Body of pancreas (tissue), 4 donors: ENCODE results near the gene LTBP1. TPM values are rescaled to one million over a fixed set of nuclear protein-coding genes. Genes with fewer than 3 reads are reported as not detected.

Source experiments
- ATAC-seq: fragments of 150-250 bp; one replicate; pipeline ENCODE4 v1.9.1; 2016
- DNase-seq, 4 donors: peaks; one replicate each; pipeline ENCODE4 v3.0.0-alpha.2; 2019
- H3K27ac ChIP-seq, 4 donors: fragments of 200-600 bp; sonication (generic); 1 replicate in 3 of 4; 2 replicates in 1 of 4; pipeline versions ENCODE4 v1.5.1 to v1.6.1; 2016 to 2019; ENCODE audit warnings: mild to moderate bottlenecking in 1 of 4, mixed read lengths in 1 of 4, moderate library complexity in 1 of 4
- H3K27me3 ChIP-seq, 2 donors: fragments of 200-600 bp; sonication (generic); one replicate each; pipeline ENCODE4 v1.6.0; 2016; ENCODE audit warnings: mild to moderate bottlenecking in 1 of 2
- H3K36me3 ChIP-seq, 2 donors: fragments of 200-600 bp; sonication (generic); replicated peaks in 1 of 2; 2 replicates each; pipeline ENCODE4 v1.5.1; 2016; ENCODE audit warnings: low read depth in 2 of 2; ENCODE audit not compliant: insufficient read depth in 1 of 2
- H3K4me1 ChIP-seq: fragments of 200-600 bp; sonication (generic); one replicate; pipeline ENCODE4 v1.6.0; 2016
- H3K4me3 ChIP-seq, 2 donors: fragments of 200-600 bp; sonication (generic); 1 replicate in 1 of 2; 2 replicates in 1 of 2; pipeline ENCODE4 v1.5.1; 2016 to 2019
- H3K9me3 ChIP-seq, 3 donors: fragments of 200-600 bp; sonication (generic); 1 replicate in 2 of 3; 2 replicates in 1 of 3; pipeline ENCODE4 v1.5.1; 2016
- POLR2A ChIP-seq, 3 donors: fragments of 450-650 bp; IDR thresholded peaks; one replicate each; pipeline ENCODE4 v1.6.1; 2016; ENCODE audit warnings: antibody characterized with exemption in 3 of 3, mild to moderate bottlenecking in 2 of 3
- WGBS, 2 donors: methylation state at CpG; one replicate each; pipeline ENCODE4 v1.1.5; 2017; 5-methylcytosine and 5-hydroxymethylcytosine counted together
- intact Hi-C: fragments of 100-400 bp; cut with DNase I; formaldehyde crosslinking; loops from one replicate; pipeline ENCODE4 v1.15.1; 2023
- total RNA-seq, 2 donors: library from RNA; depleted of rRNA; stranded (reverse); fragments of >200 nt; gene quantifications; one replicate each; pipeline ENCODE4 v1.1.0, GENCODE V29; 2016
- TF ChIP-seq, protein P1 (sequence below), 7 experiments: fragments of 450-650 bp in 4 of 7; fragments of 200-600 bp in 3 of 7; sonication (generic) in 3 of 7; IDR thresholded peaks; one replicate each; pipeline ENCODE4 v1.5.1; 2016 to 2019; ENCODE audit warnings: antibody characterized with exemption in 7 of 7

Gene LTBP1
- total RNA-seq, 2 donors from 2014 or later = 8.8 to 10.2 TPM

DNA sequence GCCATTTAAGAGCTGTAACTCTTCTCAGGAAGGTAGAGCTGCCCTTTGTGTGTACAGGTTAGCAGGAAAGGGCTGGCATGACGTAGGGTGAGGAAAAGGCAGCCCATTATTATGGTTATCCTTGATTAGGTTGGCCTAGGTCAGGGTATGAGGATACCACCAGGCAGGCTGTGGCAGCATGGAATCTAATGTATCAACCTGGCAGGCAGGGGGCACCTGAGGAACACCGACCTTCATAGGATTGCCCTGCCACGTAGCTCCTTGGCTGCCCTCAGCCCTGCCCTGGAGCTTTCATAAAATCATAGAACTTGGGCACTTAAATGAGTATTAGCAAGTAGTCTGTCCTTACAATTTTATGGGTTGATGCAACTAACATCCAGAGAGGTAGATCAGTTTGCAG lies 261.6 kb downstream of the LTBP1 start:
- no peak overlapping the region for H3K27ac ChIP-seq
- no peaks in the 10 kb centered on the region for H3K9me3 ChIP-seq
- DNase-seq (no peak), ATAC-seq (no peak)
- H3K27me3 ChIP-seq = no peaks in the 10 kb centered on the region
- 80 to 87% methylated on average over 3 of the region's 3 CpGs for WGBS, 2 donors
- no peaks in the 10 kb centered on the region for H3K4me1 ChIP-seq
- intact Hi-C loops = no loop called here
- TF ChIP-seq POLR2A (IDR thresholded peaks at IDR 0.05) = no peak
- TF ChIP-seq, protein P1, sequence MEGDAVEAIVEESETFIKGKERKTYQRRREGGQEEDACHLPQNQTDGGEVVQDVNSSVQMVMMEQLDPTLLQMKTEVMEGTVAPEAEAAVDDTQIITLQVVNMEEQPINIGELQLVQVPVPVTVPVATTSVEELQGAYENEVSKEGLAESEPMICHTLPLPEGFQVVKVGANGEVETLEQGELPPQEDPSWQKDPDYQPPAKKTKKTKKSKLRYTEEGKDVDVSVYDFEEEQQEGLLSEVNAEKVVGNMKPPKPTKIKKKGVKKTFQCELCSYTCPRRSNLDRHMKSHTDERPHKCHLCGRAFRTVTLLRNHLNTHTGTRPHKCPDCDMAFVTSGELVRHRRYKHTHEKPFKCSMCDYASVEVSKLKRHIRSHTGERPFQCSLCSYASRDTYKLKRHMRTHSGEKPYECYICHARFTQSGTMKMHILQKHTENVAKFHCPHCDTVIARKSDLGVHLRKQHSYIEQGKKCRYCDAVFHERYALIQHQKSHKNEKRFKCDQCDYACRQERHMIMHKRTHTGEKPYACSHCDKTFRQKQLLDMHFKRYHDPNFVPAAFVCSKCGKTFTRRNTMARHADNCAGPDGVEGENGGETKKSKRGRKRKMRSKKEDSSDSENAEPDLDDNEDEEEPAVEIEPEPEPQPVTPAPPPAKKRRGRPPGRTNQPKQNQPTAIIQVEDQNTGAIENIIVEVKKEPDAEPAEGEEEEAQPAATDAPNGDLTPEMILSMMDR (IDR thresholded peaks at IDR 0.05) = no peak
- no peak overlapping the region for H3K4me3 ChIP-seq
- H3K36me3 ChIP-seq = no peaks in the 10 kb centered on the region

DNA sequence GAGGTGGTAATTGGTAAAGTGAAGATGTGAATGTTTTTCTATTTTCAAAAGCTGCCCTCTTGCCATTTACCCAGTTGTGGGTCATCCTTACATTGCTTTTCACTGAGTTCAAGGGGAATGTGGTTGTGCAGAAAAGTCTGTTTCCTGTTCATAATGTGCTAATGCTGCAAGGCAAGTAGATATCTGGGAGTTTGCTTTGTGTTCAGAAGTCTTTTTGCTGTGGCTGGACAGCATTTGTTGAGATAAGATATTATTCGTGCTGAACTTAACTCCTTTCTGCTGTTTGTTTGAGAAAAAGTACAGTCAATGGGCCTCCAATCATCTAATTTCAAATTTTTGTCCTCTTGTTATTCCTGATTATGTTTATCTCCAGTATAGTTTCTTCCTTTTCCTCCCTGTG lies 263.2 kb downstream of the LTBP1 start:
- TF ChIP-seq POLR2A (IDR thresholded peaks at IDR 0.05) = no peak
- TF ChIP-seq, protein P1 (IDR thresholded peaks at IDR 0.05) = no peak
- Histone ChIP-seq H3K27me3 (no peaks in the 10 kb centered on the region), H3K27ac (no peak overlapping the region), H3K36me3 (no peaks in the 10 kb centered on the region), H3K4me3 (no peak overlapping the region), H3K4me1 (no peaks in the 10 kb centered on the region), H3K9me3 (no peaks in the 10 kb centered on the region)
- intact Hi-C loops = no loop called here
- ATAC-seq = no peak
- 23 to 32% methylated on average over 1 of the region's 1 CpG for WGBS, 2 donors
- DNase-seq = no peak

DNA sequence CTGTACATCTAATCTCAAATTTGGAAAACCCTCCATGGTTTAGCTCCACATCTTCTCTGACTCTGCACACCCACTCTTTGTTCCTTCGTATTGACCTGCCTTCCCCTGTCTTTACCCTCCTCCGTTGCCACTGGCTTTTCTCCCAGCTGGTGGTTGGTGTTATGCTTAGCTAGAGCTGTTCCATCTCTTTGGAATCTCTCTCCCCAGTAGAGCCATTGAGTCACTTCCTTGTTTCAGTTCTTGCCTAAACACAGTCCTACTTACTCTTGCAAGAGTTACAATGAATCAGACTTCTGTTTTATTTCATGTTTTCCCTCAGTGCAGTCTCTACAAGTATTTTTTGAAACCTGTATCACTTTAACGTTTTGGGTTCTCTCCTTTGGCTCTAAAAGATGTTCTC lies 263.9 kb downstream of the LTBP1 start:
- DNase-seq = peak in 1 of 4 donors; percentile 25
- no peaks in the 10 kb centered on the region for H3K27me3 ChIP-seq
- TF ChIP-seq, protein P1 (IDR thresholded peaks at IDR 0.05) = no peak
- no peak for TF ChIP-seq POLR2A (IDR thresholded peaks at IDR 0.05)
- no peak overlapping the region for H3K4me3 ChIP-seq
- H3K9me3 ChIP-seq = no peaks in the 10 kb centered on the region
- peak; percentile 39 for ATAC-seq
- WGBS, 2 donors = 52 to 62% methylated on average over 3 of the region's 3 CpGs
- intact Hi-C loops = no loop called here
- H3K36me3 ChIP-seq = no peaks in the 10 kb centered on the region
- H3K4me1 ChIP-seq = no peaks in the 10 kb centered on the region
- H3K27ac ChIP-seq = no peak overlapping the region

DNA sequence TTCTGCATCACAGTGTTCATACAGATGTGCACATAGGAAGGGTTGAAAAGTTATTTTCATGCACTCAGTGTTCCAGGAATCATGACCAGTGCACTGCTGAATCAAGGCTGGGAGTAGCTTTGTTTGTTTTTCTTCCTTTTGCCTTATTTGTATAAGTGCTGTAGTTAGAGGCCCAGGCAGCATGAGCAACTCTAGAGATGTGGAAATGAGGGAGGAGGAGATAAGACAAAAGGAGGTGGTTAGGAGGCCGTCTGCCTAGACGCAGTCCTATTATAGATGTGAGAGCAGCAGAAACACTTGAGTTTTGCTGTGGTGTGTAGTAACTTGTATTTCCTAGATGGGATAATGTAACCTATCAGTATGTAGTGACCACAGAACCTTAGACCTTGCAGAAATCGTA lies 265.4 kb downstream of the LTBP1 start:
- no peak overlapping the region for H3K27ac ChIP-seq
- DNase-seq = no peak
- TF ChIP-seq, protein P1 (IDR thresholded peaks at IDR 0.05) = no peak
- no peak for TF ChIP-seq POLR2A (IDR thresholded peaks at IDR 0.05)
- no peak for ATAC-seq
- intact Hi-C loops = no loop called here
- no peaks in the 10 kb centered on the region for H3K36me3 ChIP-seq
- no peaks in the 10 kb centered on the region for H3K9me3 ChIP-seq
- peaks cover 8% of the 10 kb centered on the region for H3K4me1 ChIP-seq
- H3K4me3 ChIP-seq = no peak overlapping the region
- H3K27me3 ChIP-seq = no peaks in the 10 kb centered on the region
- WGBS, 2 donors = 76 to 77% methylated on average over 3 of the region's 3 CpGs

DNA sequence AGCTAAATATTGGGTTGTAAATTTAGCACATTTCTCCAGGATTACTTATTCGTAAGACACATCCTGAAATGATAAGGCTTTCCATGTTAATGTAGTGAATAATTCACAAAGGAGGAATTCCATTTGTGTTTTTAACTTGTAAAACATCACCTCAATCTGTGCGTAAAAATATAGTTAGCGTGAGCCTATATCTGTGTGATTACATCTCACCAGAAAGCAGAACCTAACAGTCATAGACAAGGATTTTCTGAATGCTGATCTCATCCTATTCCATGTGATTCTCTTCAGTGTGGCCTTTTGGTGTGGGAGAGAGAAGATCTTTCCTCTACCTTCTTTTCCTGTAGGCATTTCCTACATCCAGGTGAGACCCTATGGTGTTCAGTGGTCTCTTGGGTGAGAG lies 266.5 kb downstream of the LTBP1 start:
- H3K4me1 ChIP-seq = peaks cover 12% of the 10 kb centered on the region
- no peaks in the 10 kb centered on the region for H3K36me3 ChIP-seq
- DNase-seq = no peak
- no peaks in the 10 kb centered on the region for H3K9me3 ChIP-seq
- intact Hi-C loops = no loop called here
- no peaks in the 10 kb centered on the region for H3K27me3 ChIP-seq
- H3K27ac ChIP-seq = no peak overlapping the region
- H3K4me3 ChIP-seq = no peak overlapping the region
- ATAC-seq = no peak
- WGBS, 2 donors = 87 to 90% methylated on average over 3 of the region's 3 CpGs
- no peak for TF ChIP-seq POLR2A (IDR thresholded peaks at IDR 0.05)
- TF ChIP-seq, protein P1 (IDR thresholded peaks at IDR 0.05) = no peak
